ENCODE data around the gene TOE1.

GRCh38 chr1:45378184-45378583 lies 38.2 kb downstream of the TOE1 start:
- TF ChIP-seq CTCF (IDR thresholded peaks at IDR 0.05; ENCODE audit: insufficient read depth, low read depth, low read length) (no peak), EZH2 (IDR thresholded peaks at IDR 0.05; ENCODE audit: insufficient read depth, low read length) (no peak)
